ENCODE results near the gene OR6C1. TPM values are rescaled to one million over a fixed set of nuclear protein-coding genes. Genes with fewer than 3 reads are reported as not detected.
"Not testable (repeated sequence)": the region's sequence is repeated elsewhere in the genome, so short reads cannot be mapped to it uniquely, and the experiment has no call there.

Gene OR6C1
- total RNA-seq, 1 experiment from 2014 or later: not detected

DNA sequence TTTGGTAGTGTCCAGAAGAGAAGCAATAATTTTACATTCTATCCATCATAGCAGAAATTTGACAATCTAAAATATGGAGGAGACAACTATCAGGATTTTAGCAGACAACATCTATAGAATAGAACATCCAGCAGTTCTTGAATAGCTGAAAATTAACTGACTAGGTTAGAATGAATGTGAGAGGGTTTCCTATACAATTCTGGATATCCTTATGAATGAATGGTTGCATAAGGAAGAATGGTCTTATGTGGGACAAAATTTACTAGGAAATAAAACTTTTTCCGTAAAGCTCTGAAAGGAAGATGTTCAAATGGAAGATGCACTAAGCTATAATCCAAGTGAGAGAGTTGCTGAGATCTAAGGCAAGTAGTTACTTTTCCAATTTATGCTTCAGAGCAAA, 16.3 kb downstream of the OR6C1 start, which contains the start of gene OR6C3:
Gene OR6C3 (plus strand): TSS at position 301 of the 400 bp plus-strand sequence. CDS start 955 bp downstream, outside the sequence.
- H3K79me2 ChIP-seq (ENCODE audit: low read length): no peaks in the 10 kb centered on the region
- no peaks in the 10 kb centered on the region for H4K20me1 ChIP-seq (ENCODE audit: low read length)
- H3K27ac ChIP-seq (ENCODE audit: low read length): no peak within 1 kb of the TSS
- intact Hi-C loops (cut with micrococcal nuclease): no loop called here
- no peaks in the 10 kb centered on the region for H3F3A ChIP-seq (ENCODE audit: low read length, unreplicated experiment)
- no peak within 1 kb of the TSS for H3K4me2 ChIP-seq (ENCODE audit: low read length)
- no peaks in the 10 kb centered on the region for H3K4me1 ChIP-seq (ENCODE audit: insufficient read depth, low read length)
- CTCF ChIA-PET: no interaction called here
- H3K36me3 ChIP-seq (ENCODE audit: low read depth, low read length): no peaks in the 10 kb centered on the region
- no peaks in the 10 kb centered on the region for H3K9me3 ChIP-seq (ENCODE audit: low read length)
- TF ChIP-seq, protein P1, sequence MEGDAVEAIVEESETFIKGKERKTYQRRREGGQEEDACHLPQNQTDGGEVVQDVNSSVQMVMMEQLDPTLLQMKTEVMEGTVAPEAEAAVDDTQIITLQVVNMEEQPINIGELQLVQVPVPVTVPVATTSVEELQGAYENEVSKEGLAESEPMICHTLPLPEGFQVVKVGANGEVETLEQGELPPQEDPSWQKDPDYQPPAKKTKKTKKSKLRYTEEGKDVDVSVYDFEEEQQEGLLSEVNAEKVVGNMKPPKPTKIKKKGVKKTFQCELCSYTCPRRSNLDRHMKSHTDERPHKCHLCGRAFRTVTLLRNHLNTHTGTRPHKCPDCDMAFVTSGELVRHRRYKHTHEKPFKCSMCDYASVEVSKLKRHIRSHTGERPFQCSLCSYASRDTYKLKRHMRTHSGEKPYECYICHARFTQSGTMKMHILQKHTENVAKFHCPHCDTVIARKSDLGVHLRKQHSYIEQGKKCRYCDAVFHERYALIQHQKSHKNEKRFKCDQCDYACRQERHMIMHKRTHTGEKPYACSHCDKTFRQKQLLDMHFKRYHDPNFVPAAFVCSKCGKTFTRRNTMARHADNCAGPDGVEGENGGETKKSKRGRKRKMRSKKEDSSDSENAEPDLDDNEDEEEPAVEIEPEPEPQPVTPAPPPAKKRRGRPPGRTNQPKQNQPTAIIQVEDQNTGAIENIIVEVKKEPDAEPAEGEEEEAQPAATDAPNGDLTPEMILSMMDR (conservative IDR thresholded peaks at IDR 0.05; ENCODE audit: low read depth, low read length): no peak
- TF ChIP-seq EZH2 (IDR thresholded peaks at IDR 0.05; ENCODE audit: low read length, unreplicated experiment) (no peak), EZH2phosphoT487 (IDR thresholded peaks at IDR 0.05; ENCODE audit: borderline replicate concordance, low read length) (no peak)
- POLR2A ChIA-PET (ENCODE audit: unreplicated experiment): no interaction called here
- no peak within 1 kb of the TSS for H2AFZ ChIP-seq (ENCODE audit: low read length)
- H3K9ac ChIP-seq (ENCODE audit: low read length): no peak within 1 kb of the TSS
- H3K9me2 ChIP-seq (replicated peaks; ENCODE audit: low read length): no peaks in the 10 kb centered on the region
- no peak for ATAC-seq
- DNase-seq: no peak
- no peak within 1 kb of the TSS for H3K4me3 ChIP-seq (ENCODE audit: low read length)
- peaks cover 38% of the 10 kb centered on the region for H3K27me3 ChIP-seq (ENCODE audit: low read length)
- no TSS peak for BruUV-seq (replicated peaks)

DNA sequence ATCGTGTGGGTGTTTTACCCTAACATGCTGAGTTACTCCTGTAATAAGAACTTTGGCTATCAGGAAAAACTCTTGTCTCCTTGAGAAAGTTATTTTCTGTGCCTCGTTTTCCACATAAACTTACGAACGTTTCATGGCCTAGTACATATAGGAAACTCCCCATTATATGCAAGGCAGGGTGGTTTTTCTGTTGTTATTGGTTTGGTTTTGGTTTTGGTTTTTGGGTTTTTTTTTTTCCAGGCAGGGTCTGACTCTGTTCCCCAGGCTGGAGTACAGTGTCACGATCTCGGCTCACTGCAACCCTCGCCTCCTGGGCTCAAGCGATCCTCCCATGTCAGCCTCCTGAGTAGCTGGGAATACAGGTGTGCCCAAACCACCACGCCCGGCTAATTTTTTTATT, 21.9 kb downstream of the OR6C1 start:
- no peak overlapping the region for H3K4me2 ChIP-seq (ENCODE audit: low read length)
- no peaks in the 10 kb centered on the region for H3K36me3 ChIP-seq (ENCODE audit: low read depth, low read length)
- no peak overlapping the region for H3K9ac ChIP-seq (ENCODE audit: low read length)
- no peak for ATAC-seq
- no TSS peak for BruUV-seq (replicated peaks)
- H3F3A ChIP-seq (ENCODE audit: low read length, unreplicated experiment): no peaks in the 10 kb centered on the region
- DNase-seq: no peak
- ChIA-PET CTCF (no interaction called here), POLR2A (ENCODE audit: unreplicated experiment) (no interaction called here)
- no peak overlapping the region for H2AFZ ChIP-seq (ENCODE audit: low read length)
- H3K27ac ChIP-seq (ENCODE audit: low read length): no peak overlapping the region
- H3K4me3 ChIP-seq (ENCODE audit: low read length): no peak overlapping the region
- intact Hi-C loops (cut with micrococcal nuclease): no loop called here
- no peaks in the 10 kb centered on the region for H3K9me2 ChIP-seq (replicated peaks; ENCODE audit: low read length)
- H3K9me3 ChIP-seq (ENCODE audit: low read length): no peaks in the 10 kb centered on the region
- peaks cover 55% of the 10 kb centered on the region for H3K27me3 ChIP-seq (ENCODE audit: low read length)
- no peaks in the 10 kb centered on the region for H3K79me2 ChIP-seq (ENCODE audit: low read length)
- no peak for TF ChIP-seq EZH2phosphoT487 (IDR thresholded peaks at IDR 0.05; ENCODE audit: borderline replicate concordance, low read length)
- TF ChIP-seq, protein P1 (conservative IDR thresholded peaks at IDR 0.05; ENCODE audit: low read depth, low read length): no peak
- TF ChIP-seq EZH2 (IDR thresholded peaks at IDR 0.05; ENCODE audit: low read length, unreplicated experiment): no peak
- H3K4me1 ChIP-seq (ENCODE audit: insufficient read depth, low read length): no peaks in the 10 kb centered on the region
- no peaks in the 10 kb centered on the region for H4K20me1 ChIP-seq (ENCODE audit: low read length)

DNA sequence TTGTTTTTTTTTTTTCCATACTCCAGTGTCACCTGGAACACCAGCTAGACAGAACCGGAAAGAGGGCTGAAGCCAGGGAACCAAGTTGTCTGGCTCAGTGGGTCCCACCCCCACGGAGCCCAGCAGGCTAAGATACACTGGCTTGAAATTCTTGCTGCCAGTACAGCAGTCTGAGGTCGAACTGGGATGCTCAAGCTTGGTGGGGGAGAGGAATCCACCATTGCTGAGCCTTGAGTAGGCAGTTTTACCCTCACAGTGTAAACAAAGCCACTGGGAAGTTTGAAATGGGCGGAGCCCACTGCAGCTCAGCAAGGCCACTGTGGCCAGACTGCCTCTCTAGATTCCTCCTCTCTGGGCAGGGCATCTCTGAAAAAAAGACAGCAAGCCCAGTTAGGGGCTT, 41.2 kb downstream of the OR6C1 start:
- BruUV-seq (replicated peaks); H2AFZ ChIP-seq (ENCODE audit: low read length): not testable (repeated sequence)

More for the DNA sequence above, 41.2 kb downstream of the OR6C1 start:
- ATAC-seq; H3F3A ChIP-seq (ENCODE audit: low read length, unreplicated experiment); H4K20me1 ChIP-seq (ENCODE audit: low read length); DNase-seq; H3K9me3 ChIP-seq (ENCODE audit: low read length); H3K79me2 ChIP-seq (ENCODE audit: low read length); POLR2A ChIA-PET (ENCODE audit: unreplicated experiment); H3K9me2 ChIP-seq (replicated peaks; ENCODE audit: low read length); H3K4me1 ChIP-seq (ENCODE audit: insufficient read depth, low read length); intact Hi-C loops (cut with micrococcal nuclease); H3K4me2 ChIP-seq (ENCODE audit: low read length); CTCF ChIA-PET; H3K36me3 ChIP-seq (ENCODE audit: low read depth, low read length); H3K4me3 ChIP-seq (ENCODE audit: low read length); H3K27ac ChIP-seq (ENCODE audit: low read length); H3K9ac ChIP-seq (ENCODE audit: low read length): not testable (repeated sequence)
- H3K27me3 ChIP-seq (ENCODE audit: low read length): peaks cover 18% of the 10 kb centered on the region

All from PC-3 (cell line).